Measurements from ENCODE around the gene SAA2. TPM values are rescaled to one million over a fixed set of nuclear protein-coding genes. Genes with fewer than 3 reads are reported as not detected.
"Not testable (repeated sequence)": the region's sequence is repeated elsewhere in the genome, so short reads cannot be mapped to it uniquely, and the experiment has no call there.

The SAA2 gene
- total RNA-seq: not detected in 2 replicates

- no peak for DNase-seq (ENCODE audit: low read depth, low spot score)
Measured at GRCh38 chr11:18248561-18248960, at the start of gene SAA2. TSS of gene SAA2 (minus strand) at chr11:18248668. CDS start at chr11:18248011, 657 bp downstream.

- no peak for DNase-seq (ENCODE audit: low read depth, low spot score)
Measured at GRCh38 chr11:18295316-18295715, 46.8 kb upstream of the SAA2 start.

- DNase-seq (ENCODE audit: low read depth, low spot score): no peak
Measured at GRCh38 chr11:18294862-18295261, 46.4 kb upstream of the SAA2 start.

GRCh38 chr11:18288911-18289310 lies 40.4 kb upstream of the SAA2 start:
- DNase-seq (ENCODE audit: low read depth, low spot score): no peak

GRCh38 chr11:18285841-18286240 lies 37.4 kb upstream of the SAA2 start:
- no peak for DNase-seq (ENCODE audit: low read depth, low spot score)

- no peak for DNase-seq (ENCODE audit: low read depth, low spot score)
Measured at GRCh38 chr11:18282626-18283025, 34.2 kb upstream of the SAA2 start.

- no peak for DNase-seq (ENCODE audit: low read depth, low spot score)
Measured at GRCh38 chr11:18280438-18281045, 32.1 kb upstream of the SAA2 start.

GRCh38 chr11:18277565-18278271 lies 29.2 kb upstream of the SAA2 start:
- no peak for DNase-seq (ENCODE audit: low read depth, low spot score)

- DNase-seq (ENCODE audit: low read depth, low spot score): no peak
Measured at GRCh38 chr11:18271206-18271605, 22.7 kb upstream of the SAA2 start.

- DNase-seq (ENCODE audit: low read depth, low spot score): no peak
Measured at GRCh38 chr11:18270102-18270501, 21.6 kb upstream of the SAA2 start.

- not testable (repeated sequence) for DNase-seq (ENCODE audit: low read depth, low spot score)
Measured at GRCh38 chr11:18269252-18269651, 20.8 kb upstream of the SAA2 start.

GRCh38 chr11:18267335-18268133 lies 19.1 kb upstream of the SAA2 start:
- DNase-seq (ENCODE audit: low read depth, low spot score): not testable (repeated sequence)

- DNase-seq (ENCODE audit: low read depth, low spot score): no peak
Measured at GRCh38 chr11:18265949-18266348, 17.5 kb upstream of the SAA2 start, which contains the start of gene SAA1. TSS of gene SAA1 (plus strand) at chr11:18266264. CDS start at chr11:18266888, 624 bp downstream.

GRCh38 chr11:18264677-18265555 lies 16.4 kb upstream of the SAA2 start:
- DNase-seq (ENCODE audit: low read depth, low spot score): no peak

GRCh38 chr11:18264035-18264434 lies 15.6 kb upstream of the SAA2 start:
- DNase-seq (ENCODE audit: low read depth, low spot score): no peak

GRCh38 chr11:18262681-18263350 lies 14.3 kb upstream of the SAA2 start:
- not testable (repeated sequence) for DNase-seq (ENCODE audit: low read depth, low spot score)

- no peak for DNase-seq (ENCODE audit: low read depth, low spot score)
Measured at GRCh38 chr11:18261721-18262120, 13.3 kb upstream of the SAA2 start.

- no peak for DNase-seq (ENCODE audit: low read depth, low spot score)
Measured at GRCh38 chr11:18259259-18259658, 10.8 kb upstream of the SAA2 start.

GRCh38 chr11:18254781-18255361 lies 6.4 kb upstream of the SAA2 start:
- no peak for DNase-seq (ENCODE audit: low read depth, low spot score)

GRCh38 chr11:18253778-18254338 lies 5.4 kb upstream of the SAA2 start:
- no peak for DNase-seq (ENCODE audit: low read depth, low spot score)
